GM12878 (cell line): ENCODE results near the gene ELAVL1. TPM values are rescaled to one million over a fixed set of nuclear protein-coding genes. Genes with fewer than 3 reads are reported as not detected.

Experiments
- ATAC-seq: fragments of 200-7000 bp; cut with Tn5 transposase; 3 replicates; pipeline ENCODE4 v1.9.1; 2020; ENCODE audit warnings: mild to moderate bottlenecking, moderate library complexity
- BruUV-seq: library from RNA; stranded (reverse); fragments of 400-500 nt; replicated peaks from 2 replicates; lab custom pipeline; 2021; lab: Mats Ljungman, UMichigan
- CTCF ChIA-PET: fragments of 300-600 bp; sonication (Branson Sonifier 250); formaldehyde crosslinking; extraction: SDS; loops from one replicate; lab custom pipeline; 2021; ENCODE audit warnings: inconsistent platforms; lab: Yijun Ruan, JAX
- POLR2A ChIA-PET: fragments of 350-600 bp; formaldehyde crosslinking; extraction: SDS; loops from one replicate; lab custom pipeline; 2021; ENCODE audit warnings: inconsistent platforms; lab: Charles Lee
- RAD21 ChIA-PET: fragments of 300-600 bp; sonication (Branson Sonifier 250); formaldehyde crosslinking; loops from one replicate; lab custom pipeline; 2023; ENCODE audit warnings: antibody characterized with exemption; ENCODE audit not compliant: unreplicated experiment; lab: Charles Lee
- SMC1A ChIA-PET: fragments of 300-600 bp; sonication (Branson Sonifier 250); formaldehyde crosslinking; loops from one replicate; lab custom pipeline; 2023; ENCODE audit not compliant: unreplicated experiment, uncharacterized antibody; lab: Charles Lee
- DNase-seq: peaks from one replicate; pipeline ENCODE4 v3.0.0-alpha.2; 2011; ENCODE audit warnings: low read depth, low spot score
- FAIRE-seq: peaks from 3 replicates; lab custom pipeline; 2011; peaks lifted over from hg19 to GRCh38; lab: Jason Lieb, UNC
- H2AFZ ChIP-seq: 2 replicates; pipeline ENCODE4 v1.6.0; 2011; ENCODE audit warnings: low read depth, low read length, control low read depth; ENCODE audit not compliant: control insufficient read depth
- H3K27ac ChIP-seq: 2 replicates; pipeline ENCODE4 v1.5.1; 2011; ENCODE audit warnings: control low read depth; ENCODE audit not compliant: control insufficient read depth, insufficient read depth
- H3K27me3 ChIP-seq, 2 experiments: replicated peaks in 1 of 2; 2 replicates each; pipeline versions ENCODE4 v1.6.0 to v1.6.1; 2011; ENCODE audit warnings: low read length in 1 of 2; ENCODE audit not compliant: control insufficient read depth in 2 of 2, insufficient read depth in 2 of 2
- H3K36me3 ChIP-seq, 2 experiments: 2 replicates each; pipeline ENCODE4 v1.5.1; 2011; ENCODE audit warnings: low read length in 1 of 2; ENCODE audit not compliant: control insufficient read depth in 2 of 2, insufficient read depth in 2 of 2
- H3K4me1 ChIP-seq: 2 replicates; pipeline ENCODE4 v1.6.1; 2011; ENCODE audit warnings: mild to moderate bottlenecking, low read length, moderate library complexity, mixed read lengths; ENCODE audit not compliant: control insufficient read depth, insufficient read depth
- H3K4me2 ChIP-seq: 2 replicates; pipeline ENCODE4 v1.6.0; 2011; ENCODE audit warnings: control low read depth; ENCODE audit not compliant: control insufficient read depth, insufficient read depth
- H3K4me3 ChIP-seq: fragments of 200-600 bp; sonication (generic); 2 replicates; pipeline ENCODE4 v1.5.1; 2016
- H3K79me2 ChIP-seq: 2 replicates; pipeline ENCODE4 v1.6.0; 2011; ENCODE audit warnings: low read length; ENCODE audit not compliant: control insufficient read depth, insufficient read depth
- H3K9ac ChIP-seq: 2 replicates; pipeline ENCODE4 v1.8.0; 2011; ENCODE audit warnings: low read length, control low read depth, mixed read lengths; ENCODE audit not compliant: control insufficient read depth, insufficient read depth
- H3K9me3 ChIP-seq: replicated peaks from 3 replicates; pipeline ENCODE4 v1.5.1; 2011; ENCODE audit warnings: mild to moderate bottlenecking, low read length; ENCODE audit not compliant: control insufficient read depth, insufficient read depth
- H4K20me1 ChIP-seq: 2 replicates; pipeline ENCODE4 v1.6.0; 2011; ENCODE audit not compliant: control insufficient read depth, insufficient read depth
- CBX5 ChIP-seq: sonication (generic); IDR thresholded peaks from 2 replicates; pipeline ENCODE4 v1.6.1; 2016; ENCODE audit warnings: low read depth, moderate library complexity, mild to moderate bottlenecking, inconsistent platforms
- CHD2 ChIP-seq: IDR thresholded peaks from 2 replicates; pipeline ENCODE4 v1.6.1; 2011; ENCODE audit warnings: low read depth, low read length, improper control_type of control experiment, borderline replicate concordance
- IKZF2 ChIP-seq, 2 experiments: fragments of 450-650 bp; IDR thresholded peaks; 2 replicates each; pipeline ENCODE4 v1.6.1; 2017; ENCODE audit warnings: mild to moderate bottlenecking in 2 of 2, moderate library complexity in 2 of 2
- POLR2A ChIP-seq: IDR thresholded peaks from 2 replicates; pipeline ENCODE4 v1.6.1; 2011; ENCODE audit warnings: low read depth, mild to moderate bottlenecking, low read length
- RAD21 ChIP-seq: IDR thresholded peaks from 2 replicates; pipeline ENCODE4 v1.6.1; 2011; ENCODE audit warnings: mild to moderate bottlenecking, low read depth, low read length, moderate library complexity; ENCODE audit not compliant: insufficient read depth
- WGBS: methylation state at CpG from one replicate; pipeline ENCODE4 v1.1.6; 2016; ENCODE audit warnings: low lambda C conversion rate; ENCODE audit not compliant: insufficient replicate concordance, insufficient coverage; ENCODE audit errors: missing lambda C conversion rate; 5-methylcytosine and 5-hydroxymethylcytosine counted together
- in situ Hi-C: fragments of 300-500 bp; cut with MboI; formaldehyde crosslinking; loops from 9 replicates; pipeline ENCODE4 v1.14.3; 2018; ENCODE audit warnings: mixed read lengths
- intact Hi-C: fragments of 100-400 bp; cut with micrococcal nuclease; formaldehyde crosslinking; loops from one replicate; pipeline ENCODE4 v1.14.2; 2022; ENCODE audit not compliant: unreplicated experiment
- polyA plus RNA-seq, 11 experiments: library from polyadenylated mRNA; depleted of rRNA in 4 of 11; unstranded in 6 of 11; stranded (reverse) in 5 of 11; fragments of >200 nt; fragmentation: Nextera tagmentation in 4 of 11; fragmentation: Illumina TruSeq in 1 of 11; extraction: Ambion mirVana in 4 of 11; extraction: Trizol in 1 of 11; gene quantifications; 1 replicate in 1 of 11; 2 replicates in 10 of 11; pipeline versions ENCODE4 v1.2.1 to v1.2.3, GENCODE V29; 2011 to 2016; ENCODE audit warnings: inconsistent platforms in 2 of 11, missing spikeins in 2 of 11, low read depth in 1 of 11
- total RNA-seq, 4 experiments: library from RNA; depleted of rRNA in 3 of 4; stranded (reverse); fragments of >200 nt in 3 of 4; fragmentation: Illumina TruSeq in 1 of 4; extraction: Trizol in 1 of 4; gene quantifications; 2 replicates each; pipeline versions ENCODE4 v1.2.1 to v1.2.3, GENCODE V29; 2013 to 2021
- TF ChIP-seq, protein P1 (sequence below): fragments of 450-650 bp; formaldehyde crosslinking; IDR thresholded peaks from 2 replicates; pipeline ENCODE4 v1.4.0; 2022; ENCODE audit warnings: mild to moderate bottlenecking, moderate library complexity
- TF ChIP-seq, protein P2 (sequence below), 3 experiments: IDR thresholded peaks in 2 of 3; conservative IDR thresholded peaks in 1 of 3; 2 replicates each; pipeline ENCODE4 v1.5.1; 2011; ENCODE audit warnings: low read depth in 3 of 3, low read length in 3 of 3, mild to moderate bottlenecking in 3 of 3, control low read depth in 2 of 3, moderate library complexity in 2 of 3, inconsistent platforms in 1 of 3, mixed read lengths in 1 of 3; ENCODE audit not compliant: control insufficient read depth in 2 of 3, insufficient read depth in 1 of 3; ENCODE audit errors: extremely low read depth in 1 of 3

Gene ELAVL1
- total and polyA plus RNA-seq, 10 of the 15 experiments (the other 5 are each of a cell fraction or from before 2014, with no cell fraction given): 7.4 to 155 (median 70.3) TPM

DNA sequence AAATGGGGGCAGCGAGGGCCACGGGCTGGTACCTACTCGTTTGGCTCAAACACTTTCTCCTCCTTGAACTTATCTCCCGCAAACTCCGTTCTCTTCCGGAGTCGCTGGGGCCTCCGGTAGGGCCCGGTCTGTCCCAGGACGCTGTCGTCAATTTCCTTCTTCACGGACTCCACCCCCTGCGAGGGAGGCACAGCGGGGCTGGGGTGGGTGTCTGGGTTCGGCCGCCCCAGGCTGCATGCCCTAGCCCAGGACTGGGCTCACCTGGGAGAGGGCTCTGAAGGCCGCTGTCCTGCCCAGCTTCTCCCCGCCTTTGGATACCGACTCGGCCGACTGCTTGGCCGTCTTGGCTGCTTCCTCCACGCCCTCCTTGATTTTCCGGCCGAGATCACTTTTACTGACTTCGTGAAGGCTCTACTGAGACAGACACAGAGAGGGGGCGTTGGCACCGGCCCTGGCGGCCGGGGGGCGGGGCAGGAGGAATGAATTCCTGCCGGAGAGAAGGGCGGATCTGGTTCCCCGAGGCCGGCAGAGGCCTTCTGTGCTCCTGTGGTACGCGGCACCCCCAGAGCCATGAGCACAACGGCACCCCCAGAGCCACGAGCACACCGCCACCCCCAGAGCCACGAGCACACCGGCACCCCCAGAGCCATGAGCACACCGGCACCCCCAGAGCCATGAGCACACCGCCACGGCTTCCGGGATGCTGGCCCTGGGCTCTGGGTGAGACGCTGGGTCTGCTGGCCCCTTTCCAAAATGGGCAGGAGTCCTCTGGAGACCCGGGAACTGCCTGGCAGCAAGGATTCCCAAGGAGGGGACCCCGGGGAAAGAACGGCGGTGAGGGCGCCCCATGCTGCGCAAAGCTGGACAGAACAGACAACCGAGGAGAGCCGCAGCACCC is 71.4 kb downstream of the ELAVL1 start:
- SMC1A ChIA-PET: no interaction called here
- Histone ChIP-seq H3K36me3 (peaks cover 13 to 43% of the 10 kb centered on the region in 2 experiments; a peak in 3 of 4 replicates), H3K4me2 (no peak overlapping the region), H2AFZ (no peak overlapping the region), H4K20me1 (no peaks in the 10 kb centered on the region), H3K27me3 (no peaks in the 10 kb centered on the region), H3K4me3 (no peak overlapping the region), H3K4me1 (no peaks in the 10 kb centered on the region; the same call in 1 of the 2 replicates), H3K27ac (no peak overlapping the region), H3K9ac (no peak overlapping the region), H3K79me2 (no peaks in the 10 kb centered on the region), H3K9me3 (no peaks in the 10 kb centered on the region)
- no TSS peak for BruUV-seq
- in situ Hi-C loops: no loop called here
- FAIRE-seq: no peak
- no peak; the same call in 1 of the 2 replicates for TF ChIP-seq POLR2A
- WGBS: 95% methylated on average over 40 of the region's 55 CpGs
- RAD21 ChIA-PET: no interaction called here
- CTCF ChIA-PET: no interaction called here
- POLR2A ChIA-PET: no interaction called here
- no peak for ATAC-seq
- intact Hi-C loops: no loop called here
- no peak for DNase-seq

DNA sequence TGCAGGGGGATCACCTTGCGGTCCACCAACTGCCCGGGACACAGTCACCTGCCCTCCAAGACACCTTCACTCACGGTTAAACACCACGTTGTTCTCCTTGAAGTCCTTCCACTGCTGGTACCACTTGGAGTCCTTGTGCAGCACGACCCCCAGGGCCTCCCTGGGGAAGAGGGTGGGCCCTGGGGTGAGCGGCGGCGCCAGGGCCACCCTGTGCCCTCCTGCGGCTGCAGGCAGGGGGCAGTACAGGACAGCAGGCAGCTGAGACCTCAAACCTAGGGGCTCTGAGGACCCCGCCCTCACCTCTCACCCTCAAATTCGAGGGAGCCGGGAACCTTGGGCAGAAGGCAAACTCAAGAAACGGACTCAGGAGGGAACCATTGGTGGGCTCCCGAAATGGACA is 72.0 kb downstream of the ELAVL1 start:
- in situ Hi-C loops: no loop called here
- Histone ChIP-seq H2AFZ (no peak overlapping the region), H3K9ac (no peak overlapping the region), H3K4me3 (no peak overlapping the region), H3K9me3 (no peaks in the 10 kb centered on the region), H3K36me3 (peaks cover 13 to 43% of the 10 kb centered on the region in 2 experiments; a peak in 3 of 4 replicates), H3K27me3 (no peaks in the 10 kb centered on the region), H3K4me2 (no peak overlapping the region), H3K27ac (no peak overlapping the region), H3K4me1 (no peaks in the 10 kb centered on the region; the same call in 1 of the 2 replicates), H4K20me1 (no peaks in the 10 kb centered on the region; the same call in 1 of the 2 replicates), H3K79me2 (no peaks in the 10 kb centered on the region)
- FAIRE-seq: no peak
- intact Hi-C loops: no loop called here
- SMC1A ChIA-PET: no interaction called here
- 85% methylated on average over 14 of the region's 14 CpGs for WGBS
- no TSS peak for BruUV-seq
- TF ChIP-seq POLR2A (peak; percentile 44; the same call in 1 of the 2 replicates), RAD21 (0 out of 2 replicates have a peak, but pooled peaks have one; percentile 7), CBX5 (no peak), CHD2 (no peak), IKZF2 (IDR thresholded peaks at IDR 0.05) (no peak)
- TF ChIP-seq, protein P1, sequence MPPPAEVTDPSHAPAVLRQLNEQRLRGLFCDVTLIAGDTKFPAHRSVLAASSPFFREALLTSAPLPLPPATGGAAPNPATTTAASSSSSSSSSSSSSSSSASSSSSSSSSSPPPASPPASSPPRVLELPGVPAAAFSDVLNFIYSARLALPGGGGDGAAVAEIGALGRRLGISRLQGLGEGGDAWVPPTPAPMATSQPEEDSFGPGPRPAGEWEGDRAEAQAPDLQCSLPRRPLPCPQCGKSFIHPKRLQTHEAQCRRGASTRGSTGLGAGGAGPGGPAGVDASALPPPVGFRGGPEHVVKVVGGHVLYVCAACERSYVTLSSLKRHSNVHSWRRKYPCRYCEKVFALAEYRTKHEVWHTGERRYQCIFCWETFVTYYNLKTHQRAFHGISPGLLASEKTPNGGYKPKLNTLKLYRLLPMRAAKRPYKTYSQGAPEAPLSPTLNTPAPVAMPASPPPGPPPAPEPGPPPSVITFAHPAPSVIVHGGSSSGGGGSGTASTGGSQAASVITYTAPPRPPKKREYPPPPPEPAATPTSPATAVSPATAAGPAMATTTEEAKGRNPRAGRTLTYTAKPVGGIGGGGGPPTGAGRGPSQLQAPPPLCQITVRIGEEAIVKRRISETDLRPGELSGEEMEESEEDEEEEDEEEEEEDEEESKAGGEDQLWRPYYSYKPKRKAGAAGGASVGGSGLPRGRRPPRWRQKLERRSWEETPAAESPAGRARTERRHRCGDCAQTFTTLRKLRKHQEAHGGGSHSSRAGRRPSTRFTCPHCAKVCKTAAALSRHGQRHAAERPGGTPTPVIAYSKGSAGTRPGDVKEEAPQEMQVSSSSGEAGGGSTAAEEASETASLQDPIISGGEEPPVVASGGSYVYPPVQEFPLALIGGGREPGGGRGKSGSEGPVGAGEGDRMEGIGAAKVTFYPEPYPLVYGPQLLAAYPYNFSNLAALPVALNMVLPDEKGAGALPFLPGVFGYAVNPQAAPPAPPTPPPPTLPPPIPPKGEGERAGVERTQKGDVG (CRISPR knock-in tag): no peak
- TF ChIP-seq, protein P2, sequence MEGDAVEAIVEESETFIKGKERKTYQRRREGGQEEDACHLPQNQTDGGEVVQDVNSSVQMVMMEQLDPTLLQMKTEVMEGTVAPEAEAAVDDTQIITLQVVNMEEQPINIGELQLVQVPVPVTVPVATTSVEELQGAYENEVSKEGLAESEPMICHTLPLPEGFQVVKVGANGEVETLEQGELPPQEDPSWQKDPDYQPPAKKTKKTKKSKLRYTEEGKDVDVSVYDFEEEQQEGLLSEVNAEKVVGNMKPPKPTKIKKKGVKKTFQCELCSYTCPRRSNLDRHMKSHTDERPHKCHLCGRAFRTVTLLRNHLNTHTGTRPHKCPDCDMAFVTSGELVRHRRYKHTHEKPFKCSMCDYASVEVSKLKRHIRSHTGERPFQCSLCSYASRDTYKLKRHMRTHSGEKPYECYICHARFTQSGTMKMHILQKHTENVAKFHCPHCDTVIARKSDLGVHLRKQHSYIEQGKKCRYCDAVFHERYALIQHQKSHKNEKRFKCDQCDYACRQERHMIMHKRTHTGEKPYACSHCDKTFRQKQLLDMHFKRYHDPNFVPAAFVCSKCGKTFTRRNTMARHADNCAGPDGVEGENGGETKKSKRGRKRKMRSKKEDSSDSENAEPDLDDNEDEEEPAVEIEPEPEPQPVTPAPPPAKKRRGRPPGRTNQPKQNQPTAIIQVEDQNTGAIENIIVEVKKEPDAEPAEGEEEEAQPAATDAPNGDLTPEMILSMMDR (IDR thresholded peaks at IDR 0.05 in 2 of 3, conservative IDR thresholded peaks at IDR 0.05 in 1 of 3; ENCODE audit: control insufficient read depth in 2 of 3, extremely low read depth in 1 of 3, insufficient read depth in 1 of 3, low read depth in 3 of 3, low read length in 3 of 3): peak in 2 of 3 experiments; percentile 30 to 39; a peak in 2 of 6 replicates
- POLR2A ChIA-PET: no interaction called here
- CTCF ChIA-PET: no interaction called here
- no peak for DNase-seq
- RAD21 ChIA-PET: no interaction called here
- ATAC-seq: no peak
